Breast epithelium (tissue), 3 donors: ENCODE data around the gene FIZ1.

ENCODE experiments used
- CTCF ChIP-seq, 3 donors: fragments of 450-650 bp; IDR thresholded peaks; one replicate each; pipeline ENCODE4 v1.5.1; 2016 to 2017; ENCODE audit warnings: antibody characterized with exemption in 3 of 3, mild to moderate bottlenecking in 3 of 3, moderate library complexity in 3 of 3
- POLR2A ChIP-seq: fragments of 450-650 bp; IDR thresholded peaks from one replicate; pipeline ENCODE4 v1.6.1; 2016; ENCODE audit warnings: antibody characterized with exemption, mild to moderate bottlenecking, moderate library complexity

DNA sequence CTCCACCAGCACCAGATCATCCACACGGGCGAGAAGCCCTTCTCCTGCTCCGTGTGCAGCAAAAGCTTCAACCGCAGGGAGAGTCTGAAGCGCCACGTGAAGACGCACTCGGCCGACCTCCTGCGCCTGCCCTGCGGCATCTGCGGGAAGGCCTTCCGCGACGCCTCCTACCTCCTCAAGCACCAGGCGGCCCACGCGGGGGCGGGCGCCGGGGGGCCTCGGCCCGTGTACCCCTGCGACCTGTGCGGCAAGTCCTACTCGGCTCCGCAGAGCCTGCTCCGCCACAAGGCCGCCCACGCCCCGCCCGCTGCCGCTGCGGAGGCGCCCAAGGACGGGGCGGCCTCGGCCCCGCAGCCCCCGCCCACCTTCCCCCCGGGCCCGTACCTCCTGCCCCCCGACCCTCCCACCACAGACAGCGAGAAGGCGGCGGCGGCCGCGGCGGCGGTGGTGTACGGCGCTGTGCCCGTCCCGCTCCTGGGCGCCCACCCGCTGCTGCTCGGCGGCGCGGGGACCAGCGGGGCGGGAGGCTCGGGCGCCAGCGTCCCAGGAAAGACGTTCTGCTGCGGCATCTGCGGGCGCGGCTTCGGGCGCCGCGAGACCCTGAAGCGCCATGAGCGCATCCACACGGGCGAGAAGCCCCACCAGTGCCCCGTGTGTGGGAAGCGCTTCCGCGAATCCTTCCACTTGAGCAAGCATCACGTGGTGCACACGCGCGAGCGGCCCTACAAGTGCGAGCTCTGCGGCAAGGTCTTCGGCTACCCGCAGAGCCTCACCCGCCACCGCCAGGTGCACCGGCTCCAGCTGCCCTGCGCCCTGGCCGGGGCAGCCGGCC lies 15.6 kb upstream of the FIZ1 start:
- TF ChIP-seq CTCF (IDR thresholded peaks at IDR 0.05) (no peak), POLR2A (no peak)
